ENCODE data around the gene POLR3E. TPM values are rescaled to one million over a fixed set of nuclear protein-coding genes. Genes with fewer than 3 reads are reported as not detected.

The POLR3E gene
- total RNA-seq, 1 experiment from 2014 or later = 95.2 TPM

GRCh38 chr16:22264786-22265185, 32.4 kb upstream of the POLR3E start:
- peaks cover 26% of the 10 kb centered on the region for H3K36me3 Mint-ChIP-seq (ENCODE audit: insufficient read depth, unreplicated experiment)
- no peaks in the 10 kb centered on the region for H3K4me1 Mint-ChIP-seq (ENCODE audit: low read depth, unreplicated experiment)
- H3K27ac Mint-ChIP-seq (ENCODE audit: unreplicated experiment) = no peak overlapping the region
- TF ChIP-seq CTCF (IDR thresholded peaks at IDR 0.05; ENCODE audit: unreplicated experiment) = no peak
- intact Hi-C loops (cut with micrococcal nuclease; ENCODE audit: unreplicated experiment) = no loop called here
- no peaks in the 10 kb centered on the region for H3K9me3 Mint-ChIP-seq (ENCODE audit: low read depth, unreplicated experiment)
- no peak overlapping the region for H3K4me3 Mint-ChIP-seq (ENCODE audit: low read depth, unreplicated experiment)
- no TSS peak for BruUV-seq (replicated peaks)
- no peaks in the 10 kb centered on the region for H3K27me3 Mint-ChIP-seq (ENCODE audit: unreplicated experiment)
- CTCF ChIA-PET = interaction anchor here (0.6 kb wide), 4 partner anchors 13 to 1509 kb away, joined by 3 to 4 read pairs (median 4); no protein-coding TSS in a partner anchor
- DNase-seq = no peak

- BruUV-seq (replicated peaks) = no TSS peak
- DNase-seq = no peak
- CTCF ChIA-PET = no interaction called here
Observed at GRCh38 chr16:22265351-22265750, 31.9 kb upstream of the POLR3E start.

GRCh38 chr16:22266546-22266945, 30.7 kb upstream of the POLR3E start:
- no peak for TF ChIP-seq CTCF (IDR thresholded peaks at IDR 0.05; ENCODE audit: unreplicated experiment)
- no peaks in the 10 kb centered on the region for H3K9me3 Mint-ChIP-seq (ENCODE audit: low read depth, unreplicated experiment)
- H3K27me3 Mint-ChIP-seq (ENCODE audit: unreplicated experiment) = no peaks in the 10 kb centered on the region
- CTCF ChIA-PET = no interaction called here
- peaks cover 36% of the 10 kb centered on the region for H3K36me3 Mint-ChIP-seq (ENCODE audit: insufficient read depth, unreplicated experiment)
- DNase-seq = no peak
- H3K4me3 Mint-ChIP-seq (ENCODE audit: low read depth, unreplicated experiment) = no peak overlapping the region
- H3K27ac Mint-ChIP-seq (ENCODE audit: unreplicated experiment) = no peak overlapping the region
- intact Hi-C loops (cut with micrococcal nuclease; ENCODE audit: unreplicated experiment) = no loop called here
- BruUV-seq (replicated peaks) = no TSS peak
- no peaks in the 10 kb centered on the region for H3K4me1 Mint-ChIP-seq (ENCODE audit: low read depth, unreplicated experiment)

More at GRCh38 chr16:22265351-22265750, 31.9 kb upstream of the POLR3E start:
- H3K36me3 Mint-ChIP-seq (ENCODE audit: insufficient read depth, unreplicated experiment) = peaks cover 32% of the 10 kb centered on the region
- H3K27me3 Mint-ChIP-seq (ENCODE audit: unreplicated experiment) = no peaks in the 10 kb centered on the region
- intact Hi-C loops (cut with micrococcal nuclease; ENCODE audit: unreplicated experiment) = no loop called here
- H3K4me3 Mint-ChIP-seq (ENCODE audit: low read depth, unreplicated experiment) = no peak overlapping the region
- H3K4me1 Mint-ChIP-seq (ENCODE audit: low read depth, unreplicated experiment) = no peaks in the 10 kb centered on the region
- no peaks in the 10 kb centered on the region for H3K9me3 Mint-ChIP-seq (ENCODE audit: low read depth, unreplicated experiment)
- no peak for TF ChIP-seq CTCF (IDR thresholded peaks at IDR 0.05; ENCODE audit: unreplicated experiment)
- no peak overlapping the region for H3K27ac Mint-ChIP-seq (ENCODE audit: unreplicated experiment)

GRCh38 chr16:22267764-22268163, 29.4 kb upstream of the POLR3E start:
- CTCF ChIA-PET = interaction anchor here (0.7 kb wide), 1 partner anchor 659 kb away, joined by 4 read pairs; no protein-coding TSS in a partner anchor
- Mint-ChIP-seq H3K27ac (ENCODE audit: unreplicated experiment) (no peak overlapping the region), H3K36me3 (ENCODE audit: insufficient read depth, unreplicated experiment) (peaks cover 36% of the 10 kb centered on the region), H3K27me3 (ENCODE audit: unreplicated experiment) (no peaks in the 10 kb centered on the region), H3K4me1 (ENCODE audit: low read depth, unreplicated experiment) (no peaks in the 10 kb centered on the region), H3K9me3 (ENCODE audit: low read depth, unreplicated experiment) (no peaks in the 10 kb centered on the region), H3K4me3 (ENCODE audit: low read depth, unreplicated experiment) (no peak overlapping the region)
- no TSS peak for BruUV-seq (replicated peaks)
- TF ChIP-seq CTCF (IDR thresholded peaks at IDR 0.05; ENCODE audit: unreplicated experiment) = no peak
- no peak for DNase-seq
- intact Hi-C loops (cut with micrococcal nuclease; ENCODE audit: unreplicated experiment) = no loop called here

All from Calu3 (cell line).